Eye (tissue), 1 donor: ENCODE results near the gene MS4A10.
"Not testable (repeated sequence)": the region's sequence is repeated elsewhere in the genome, so short reads cannot be mapped to it uniquely, and the experiment has no call there.

Experiments
- DNase-seq: peaks from one replicate; pipeline ENCODE4 v3.0.0-alpha.2; 2015

The MS4A10 gene

GRCh38 chr11:60788401-60789125 is 3.4 kb downstream of the MS4A10 start:
- DNase-seq = no peak

DNA sequence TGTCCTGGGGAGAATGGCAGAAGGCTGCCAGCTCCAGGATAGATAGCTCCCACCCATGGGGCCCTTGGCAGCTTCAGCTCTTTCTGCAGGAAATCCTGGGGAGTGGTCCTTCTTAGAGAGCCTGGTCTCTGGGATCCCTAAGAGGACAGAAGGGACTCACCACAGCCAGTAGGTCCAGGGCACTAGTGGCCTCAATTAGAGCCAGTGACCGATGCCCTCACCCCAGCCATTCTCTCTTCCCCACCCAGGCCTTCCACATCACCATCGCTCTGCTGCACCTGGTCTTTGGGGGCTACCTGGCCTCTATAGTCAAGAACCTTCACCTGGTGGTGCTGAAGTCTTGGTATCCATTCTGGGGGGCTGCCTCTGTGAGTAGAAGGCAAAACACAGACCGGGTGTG is 5.6 kb downstream of the MS4A10 start:
- no peak for DNase-seq

- no peak for DNase-seq
These were observed 6.2 kb downstream of the MS4A10 start for GRCh38 chr11:60791153-60791933.

DNA sequence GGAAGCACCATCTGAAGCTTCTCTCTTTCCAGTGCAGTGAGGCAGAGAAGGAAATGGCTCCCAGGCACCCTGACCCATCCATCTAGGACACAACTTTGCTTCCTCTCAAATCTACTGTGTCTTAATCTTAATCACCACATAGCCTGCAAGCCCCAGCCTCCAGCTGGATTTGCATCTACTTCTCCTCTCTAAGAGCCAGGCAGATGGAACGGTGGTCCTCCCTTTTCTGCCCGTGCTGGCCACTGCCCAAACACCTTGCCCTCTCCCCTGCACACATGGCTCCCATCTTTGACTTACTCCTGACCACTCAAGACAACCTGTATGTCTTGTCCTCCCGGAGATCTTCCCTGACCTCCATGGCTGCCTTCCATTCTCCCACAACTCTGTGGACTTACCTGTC is 7.4 kb downstream of the MS4A10 start:
- DNase-seq = no peak

- DNase-seq = no peak
These were observed 10.2 kb downstream of the MS4A10 start for GRCh38 chr11:60795291-60795690.

GRCh38 chr11:60797846-60798630 is 12.9 kb downstream of the MS4A10 start:
- no peak for DNase-seq

DNA sequence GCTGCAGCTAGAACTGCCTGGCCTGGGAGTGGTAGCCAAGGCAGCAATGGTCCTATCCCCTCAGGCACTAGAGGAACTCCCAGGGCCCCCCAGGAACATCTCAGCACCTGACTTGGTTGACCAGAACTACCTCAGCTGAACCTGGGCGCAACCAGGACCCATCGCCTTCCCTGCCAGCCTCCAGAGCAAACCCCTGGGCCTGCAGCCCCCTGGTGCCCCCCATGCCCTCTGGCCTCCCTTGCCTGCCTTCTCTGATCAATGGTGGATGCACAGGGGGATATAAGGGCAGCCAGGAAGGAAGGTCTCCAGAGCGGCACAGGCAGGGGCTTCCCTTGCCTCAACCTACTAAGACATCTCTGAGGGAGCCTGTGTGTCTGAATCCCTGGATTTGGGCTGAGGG is 13.5 kb downstream of the MS4A10 start:
- no peak for DNase-seq

DNA sequence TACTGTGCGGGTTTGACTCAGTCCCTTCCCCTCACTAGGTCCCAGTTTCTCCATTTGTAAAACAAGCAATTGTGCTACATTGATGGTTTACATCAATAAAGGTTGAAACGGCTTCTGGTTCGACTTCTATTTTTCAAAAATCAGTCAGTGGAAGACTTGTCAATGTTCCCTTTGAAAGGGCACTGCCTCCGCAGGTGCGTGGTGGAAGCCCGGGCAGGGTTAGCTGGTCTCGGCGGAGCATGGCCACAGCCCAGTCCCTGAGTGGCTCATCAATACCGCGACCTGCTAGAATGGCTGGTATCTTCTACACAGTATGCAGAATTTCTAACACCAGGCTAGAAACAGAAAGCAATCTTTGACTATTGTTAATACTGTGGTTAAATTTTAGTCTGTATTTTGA is 16.1 kb downstream of the MS4A10 start:
- no peak for DNase-seq

DNA sequence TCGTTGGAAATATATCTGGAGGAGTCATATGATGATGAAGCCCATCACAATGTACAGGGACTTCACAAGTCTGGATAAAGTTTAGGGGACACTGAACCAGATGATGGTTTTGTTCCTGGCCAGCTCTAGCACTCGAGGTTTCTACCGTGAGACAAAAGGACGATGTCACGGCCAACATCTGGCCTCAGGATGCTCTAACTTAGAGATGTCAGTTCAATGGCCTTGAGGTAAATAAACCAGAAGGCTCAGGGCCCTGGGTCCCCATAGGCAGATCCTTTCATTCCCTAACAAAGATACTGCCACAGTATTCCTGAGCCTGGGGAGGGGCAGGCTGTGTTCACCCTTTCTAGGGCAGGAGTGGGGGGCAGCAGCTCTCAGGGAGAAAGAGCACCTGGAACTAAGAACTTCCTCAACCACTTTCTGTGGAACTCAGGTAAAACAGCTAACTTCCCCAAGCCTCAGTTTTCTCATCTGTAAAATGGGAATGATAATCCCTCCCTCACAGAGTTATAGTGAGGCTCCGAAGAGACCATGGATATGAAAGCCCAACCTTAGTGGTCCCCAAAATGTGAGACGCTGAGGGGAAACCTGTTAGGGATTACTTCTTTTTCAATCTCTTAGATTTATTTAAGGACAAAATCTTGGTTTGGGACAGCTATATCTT is 18.3 kb downstream of the MS4A10 start:
- DNase-seq = no peak

DNA sequence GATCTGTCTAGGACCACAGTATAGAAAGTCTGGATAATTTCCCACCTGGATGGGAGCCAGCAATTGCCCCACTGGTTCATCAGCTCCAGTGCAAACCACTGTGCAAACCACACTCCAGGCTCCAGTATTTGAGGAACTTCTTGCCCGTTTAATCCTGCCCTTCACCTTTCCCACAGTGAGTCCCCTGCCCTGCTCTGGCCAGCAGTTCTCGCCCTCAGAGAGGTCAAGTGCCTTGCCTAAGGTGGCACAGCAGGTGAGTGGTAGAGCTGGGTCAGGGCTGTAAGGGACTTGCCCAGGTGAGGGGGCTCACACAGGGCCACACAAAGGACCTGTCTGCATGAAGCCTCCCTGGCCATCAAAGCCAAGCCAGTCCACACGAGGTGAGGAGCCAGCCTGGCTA is 24.1 kb downstream of the MS4A10 start:
- no peak for DNase-seq

DNA sequence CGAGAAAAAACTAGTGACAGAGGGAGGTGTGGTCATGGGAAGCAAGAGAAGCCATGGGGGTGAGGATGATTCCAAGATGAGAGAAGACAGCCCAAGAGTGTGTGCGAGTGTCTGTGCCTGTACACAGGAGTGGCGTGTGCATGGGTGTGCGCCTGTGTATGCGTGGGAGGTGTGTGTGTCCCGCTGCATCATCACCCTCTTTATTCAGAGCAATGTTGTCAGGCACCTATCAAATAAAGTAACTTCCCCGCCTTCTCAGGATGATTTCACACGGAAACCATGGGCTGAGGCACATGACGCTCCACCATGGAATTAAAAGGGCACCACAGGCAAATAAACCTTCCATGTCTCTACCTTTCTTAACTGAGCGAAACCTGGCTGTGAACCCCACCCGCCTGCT is 24.6 kb downstream of the MS4A10 start:
- no peak for DNase-seq

- no peak for DNase-seq
These were observed 25.0 kb downstream of the MS4A10 start for GRCh38 chr11:60810151-60810550.

DNA sequence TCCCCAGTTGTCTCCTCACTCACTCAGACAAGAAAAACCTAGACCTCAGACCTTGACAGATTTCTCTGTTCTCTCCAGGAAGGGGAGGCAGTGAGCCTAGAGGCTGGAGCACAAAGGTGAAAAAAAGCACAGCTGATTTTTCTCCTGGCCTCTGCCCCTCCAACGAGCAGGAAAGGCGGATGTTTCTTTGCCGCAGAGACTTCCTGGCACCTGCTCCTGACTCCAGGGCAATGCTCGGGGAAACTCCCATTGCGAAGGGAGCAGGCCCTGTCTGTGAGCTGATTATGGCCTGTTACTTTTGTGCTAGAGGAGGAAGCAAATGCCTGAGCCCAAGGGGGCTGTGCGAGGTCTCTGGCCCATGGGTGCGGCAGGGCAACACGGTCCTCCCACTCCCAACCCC is 25.4 kb downstream of the MS4A10 start:
- DNase-seq = no peak

GRCh38 chr11:60813324-60813723 is 28.2 kb downstream of the MS4A10 start:
- no peak for DNase-seq

DNA sequence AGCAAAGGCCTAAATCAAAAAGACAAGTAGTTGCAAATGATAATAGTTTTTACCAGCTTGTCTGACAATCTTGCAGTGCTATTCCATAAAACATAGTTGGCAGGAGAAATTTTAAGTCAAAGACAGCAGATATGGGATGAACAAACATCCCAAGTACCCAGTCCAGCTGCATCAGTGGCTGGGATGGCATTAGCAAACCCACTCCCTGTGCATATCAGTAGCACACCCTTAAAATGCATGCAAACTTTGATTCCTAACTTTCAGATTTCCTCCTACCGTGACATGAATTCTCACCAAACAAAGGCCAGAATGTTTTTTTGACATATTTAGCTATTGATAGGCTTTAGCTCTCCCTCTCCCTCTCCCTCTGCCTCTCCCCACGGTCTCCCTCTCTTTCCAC is 29.0 kb downstream of the MS4A10 start:
- DNase-seq = no peak

DNA sequence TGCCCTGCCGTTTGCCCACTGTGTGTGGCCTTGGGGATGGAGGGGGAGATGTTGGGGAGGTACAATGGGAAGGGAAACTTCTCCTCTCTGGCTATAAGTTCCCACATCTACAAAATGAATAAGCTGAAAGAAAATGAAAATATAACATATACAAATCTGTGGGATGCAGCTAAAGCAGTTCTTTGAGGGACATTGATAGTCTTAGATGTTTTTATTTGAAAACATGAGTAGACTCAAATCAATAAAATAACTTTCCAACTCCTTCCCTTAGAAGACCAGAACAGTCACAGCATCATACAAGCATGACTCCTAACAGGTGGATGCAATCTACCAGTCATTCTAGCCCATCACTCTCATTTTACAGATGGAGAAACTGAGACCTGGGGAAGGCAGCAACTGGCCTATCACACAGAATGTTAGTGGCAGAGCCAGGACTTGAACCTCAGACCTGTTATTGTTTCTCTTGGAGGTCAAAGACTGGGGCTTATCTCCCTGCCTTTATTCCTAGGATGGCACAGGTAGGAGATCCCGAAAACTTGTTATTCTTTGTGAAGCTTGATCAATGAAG is 31.5 kb downstream of the MS4A10 start:
- DNase-seq = no peak

DNA sequence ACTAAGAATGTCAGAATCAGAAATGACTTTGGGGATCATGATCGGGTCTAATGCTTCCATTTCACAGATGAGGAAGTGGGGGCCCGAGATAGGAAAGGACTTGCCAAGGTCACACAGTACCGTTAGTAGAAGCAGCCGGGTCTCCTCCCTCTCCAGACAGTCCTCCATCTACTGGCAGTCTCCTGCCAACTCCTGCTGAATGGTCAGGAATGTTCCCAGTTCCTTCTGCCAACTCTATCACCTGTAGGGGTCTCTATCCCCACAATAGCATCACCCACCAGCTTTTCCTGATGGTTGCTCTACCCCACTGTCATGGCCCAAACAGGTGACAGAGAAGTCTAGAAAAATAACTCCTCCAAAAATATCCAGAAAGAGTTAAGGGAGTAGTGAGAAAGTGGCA is 32.9 kb downstream of the MS4A10 start:
- DNase-seq = no peak

GRCh38 chr11:60821827-60822599 is 36.9 kb downstream of the MS4A10 start:
- no peak for DNase-seq

GRCh38 chr11:60823745-60824306 is 38.7 kb downstream of the MS4A10 start:
- DNase-seq = not testable (repeated sequence)

- DNase-seq = no peak
These were observed 40.0 kb downstream of the MS4A10 start for GRCh38 chr11:60825118-60825517.

DNA sequence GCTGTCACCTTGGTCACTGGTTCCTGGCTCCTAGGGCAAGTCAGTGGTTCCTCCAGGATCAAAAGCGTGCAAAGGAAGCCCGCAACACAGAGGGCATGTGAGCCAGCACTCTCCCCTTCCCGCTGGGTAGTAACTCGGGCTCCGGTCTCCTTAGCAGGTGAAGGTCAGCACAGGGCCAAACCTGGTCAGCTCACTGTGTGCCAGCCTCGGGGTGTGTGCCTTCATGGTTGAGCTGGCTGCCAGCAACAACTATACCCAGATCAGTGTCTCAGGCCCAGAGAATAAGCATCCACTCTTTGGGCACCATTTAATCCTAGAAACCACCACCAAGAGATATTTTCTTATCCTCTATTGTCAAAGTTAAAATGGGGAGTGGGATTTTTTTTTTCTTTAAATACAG is 40.7 kb downstream of the MS4A10 start:
- no peak for DNase-seq
